ENCODE data around the gene STPG2. TPM values are rescaled to one million over a fixed set of nuclear protein-coding genes. Genes with fewer than 3 reads are reported as not detected.

STPG2 gene
- total RNA-seq, result under 1 TPM; 0.19 to 0.21 TPM

- Mint-ChIP-seq H3K4me1 (peaks cover 8% of the 10 kb centered on the region), H3K27me3 (no peaks in the 10 kb centered on the region), H3K9me3 (no peaks in the 10 kb centered on the region), H3K36me3 (ENCODE audit: low read depth) (no peaks in the 10 kb centered on the region), H3K4me3 (peak within 1 kb of the TSS; percentile 92), H3K27ac (peak within 1 kb of the TSS; percentile 95)
- peak; percentile 99 for ATAC-seq (replicated peaks)
Measured at GRCh38 chr4:98143001-98143899, at the start of gene STPG2. TSS of gene STPG2 (minus strand) at chr4:98143476.

DNA sequence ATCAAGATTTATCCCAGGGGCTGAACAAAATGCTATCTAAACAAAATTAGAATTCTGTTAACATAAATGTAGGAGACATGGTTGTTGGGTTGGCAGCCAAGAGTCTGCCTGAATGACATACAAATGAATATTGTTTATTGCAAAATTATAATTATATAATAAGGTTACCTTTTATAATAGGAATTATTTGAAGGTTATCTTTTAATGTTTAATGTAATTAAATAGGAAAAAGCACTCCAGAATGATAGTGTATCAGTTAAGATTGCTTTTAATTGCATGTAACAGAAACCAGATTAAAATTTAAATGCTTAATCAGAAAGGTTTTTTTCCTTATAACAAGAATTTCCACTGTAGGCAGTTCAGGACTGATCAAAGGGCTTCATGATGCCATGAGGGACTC, 42.0 kb upstream of the STPG2 start:
- H3K4me1 Mint-ChIP-seq, result no peaks in the 10 kb centered on the region
- H3K4me3 Mint-ChIP-seq, result no peak overlapping the region
- no peaks in the 10 kb centered on the region for H3K9me3 Mint-ChIP-seq
- no peaks in the 10 kb centered on the region for H3K27me3 Mint-ChIP-seq
- no peak for ATAC-seq (replicated peaks)
- H3K36me3 Mint-ChIP-seq (ENCODE audit: low read depth), result no peaks in the 10 kb centered on the region
- no peak overlapping the region for H3K27ac Mint-ChIP-seq

GRCh38 chr4:98181809-98182208, 38.5 kb upstream of the STPG2 start:
- H3K27me3 Mint-ChIP-seq, result peaks cover 4% of the 10 kb centered on the region
- H3K4me3 Mint-ChIP-seq, result no peak overlapping the region
- no peaks in the 10 kb centered on the region for H3K4me1 Mint-ChIP-seq
- no peak overlapping the region for H3K27ac Mint-ChIP-seq
- H3K36me3 Mint-ChIP-seq (ENCODE audit: low read depth), result no peaks in the 10 kb centered on the region
- no peak for ATAC-seq (replicated peaks)
- no peaks in the 10 kb centered on the region for H3K9me3 Mint-ChIP-seq

GRCh38 chr4:98179951-98180350, 36.7 kb upstream of the STPG2 start:
- Mint-ChIP-seq H3K4me1 (no peaks in the 10 kb centered on the region), H3K9me3 (no peaks in the 10 kb centered on the region), H3K4me3 (no peak overlapping the region), H3K27ac (no peak overlapping the region), H3K36me3 (ENCODE audit: low read depth) (no peaks in the 10 kb centered on the region), H3K27me3 (peaks cover 4% of the 10 kb centered on the region)
- ATAC-seq (replicated peaks), result no peak

GRCh38 chr4:98176531-98176930, 33.3 kb upstream of the STPG2 start:
- no peak overlapping the region for H3K4me3 Mint-ChIP-seq
- H3K9me3 Mint-ChIP-seq, result no peaks in the 10 kb centered on the region
- H3K27me3 Mint-ChIP-seq, result peaks cover 4% of the 10 kb centered on the region
- no peak for ATAC-seq (replicated peaks)
- no peaks in the 10 kb centered on the region for H3K4me1 Mint-ChIP-seq
- H3K27ac Mint-ChIP-seq, result no peak overlapping the region
- H3K36me3 Mint-ChIP-seq (ENCODE audit: low read depth), result no peaks in the 10 kb centered on the region

- H3K27me3 Mint-ChIP-seq, result no peaks in the 10 kb centered on the region
- ATAC-seq (replicated peaks), result no peak
- H3K4me3 Mint-ChIP-seq, result no peak overlapping the region
- no peaks in the 10 kb centered on the region for H3K9me3 Mint-ChIP-seq
- no peaks in the 10 kb centered on the region for H3K36me3 Mint-ChIP-seq (ENCODE audit: low read depth)
- H3K27ac Mint-ChIP-seq, result no peak overlapping the region
- no peaks in the 10 kb centered on the region for H3K4me1 Mint-ChIP-seq
Measured at GRCh38 chr4:98170035-98170434, 26.8 kb upstream of the STPG2 start.

DNA sequence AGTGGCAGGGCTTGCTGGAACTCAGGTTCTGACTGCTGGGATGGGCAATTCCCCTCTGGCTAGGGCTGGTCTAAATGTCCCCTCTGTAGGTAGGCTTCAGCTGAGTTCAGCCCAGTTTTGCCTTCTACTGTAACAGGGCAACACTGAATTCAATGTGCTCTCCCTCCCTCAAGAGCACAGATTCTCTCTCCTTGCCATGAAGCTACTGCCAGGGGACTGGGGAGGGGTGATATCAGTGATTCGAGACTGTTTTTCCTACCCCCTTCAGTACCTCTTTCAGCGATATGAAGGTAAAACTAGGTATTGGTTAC, 23.4 kb upstream of the STPG2 start:
- Mint-ChIP-seq H3K27me3 (no peaks in the 10 kb centered on the region), H3K4me3 (no peak overlapping the region), H3K27ac (no peak overlapping the region), H3K36me3 (ENCODE audit: low read depth) (no peaks in the 10 kb centered on the region), H3K9me3 (no peaks in the 10 kb centered on the region), H3K4me1 (no peaks in the 10 kb centered on the region)
- no peak for ATAC-seq (replicated peaks)

GRCh38 chr4:98166025-98166730, 22.9 kb upstream of the STPG2 start:
- Mint-ChIP-seq H3K27me3 (no peaks in the 10 kb centered on the region), H3K36me3 (ENCODE audit: low read depth) (no peaks in the 10 kb centered on the region), H3K9me3 (no peaks in the 10 kb centered on the region), H3K27ac (no peak overlapping the region), H3K4me3 (no peak overlapping the region), H3K4me1 (no peaks in the 10 kb centered on the region)
- no peak for ATAC-seq (replicated peaks)

DNA sequence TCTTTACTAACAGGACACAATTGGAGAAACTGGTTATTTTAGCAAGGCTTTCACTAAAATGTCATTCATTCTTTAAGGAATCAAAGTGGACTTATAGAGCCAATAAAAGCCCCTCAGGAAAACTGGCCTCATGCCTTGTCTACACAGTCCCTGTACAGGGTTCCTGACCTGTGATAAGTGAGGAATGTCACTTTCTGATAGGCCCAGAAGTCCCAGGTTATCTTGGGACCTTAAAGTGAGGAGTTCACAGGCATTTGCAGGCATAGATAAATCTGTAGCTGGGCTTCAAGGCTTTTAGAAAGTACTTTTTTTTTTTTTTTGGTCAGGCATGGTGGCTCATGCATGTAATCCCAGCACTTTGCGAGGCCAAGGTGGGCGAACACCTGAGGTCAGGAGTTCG, 19.4 kb upstream of the STPG2 start:
- no peak overlapping the region for H3K27ac Mint-ChIP-seq
- no peaks in the 10 kb centered on the region for H3K36me3 Mint-ChIP-seq (ENCODE audit: low read depth)
- no peaks in the 10 kb centered on the region for H3K9me3 Mint-ChIP-seq
- no peaks in the 10 kb centered on the region for H3K4me1 Mint-ChIP-seq
- H3K4me3 Mint-ChIP-seq, result no peak overlapping the region
- H3K27me3 Mint-ChIP-seq, result no peaks in the 10 kb centered on the region
- no peak for ATAC-seq (replicated peaks)

DNA sequence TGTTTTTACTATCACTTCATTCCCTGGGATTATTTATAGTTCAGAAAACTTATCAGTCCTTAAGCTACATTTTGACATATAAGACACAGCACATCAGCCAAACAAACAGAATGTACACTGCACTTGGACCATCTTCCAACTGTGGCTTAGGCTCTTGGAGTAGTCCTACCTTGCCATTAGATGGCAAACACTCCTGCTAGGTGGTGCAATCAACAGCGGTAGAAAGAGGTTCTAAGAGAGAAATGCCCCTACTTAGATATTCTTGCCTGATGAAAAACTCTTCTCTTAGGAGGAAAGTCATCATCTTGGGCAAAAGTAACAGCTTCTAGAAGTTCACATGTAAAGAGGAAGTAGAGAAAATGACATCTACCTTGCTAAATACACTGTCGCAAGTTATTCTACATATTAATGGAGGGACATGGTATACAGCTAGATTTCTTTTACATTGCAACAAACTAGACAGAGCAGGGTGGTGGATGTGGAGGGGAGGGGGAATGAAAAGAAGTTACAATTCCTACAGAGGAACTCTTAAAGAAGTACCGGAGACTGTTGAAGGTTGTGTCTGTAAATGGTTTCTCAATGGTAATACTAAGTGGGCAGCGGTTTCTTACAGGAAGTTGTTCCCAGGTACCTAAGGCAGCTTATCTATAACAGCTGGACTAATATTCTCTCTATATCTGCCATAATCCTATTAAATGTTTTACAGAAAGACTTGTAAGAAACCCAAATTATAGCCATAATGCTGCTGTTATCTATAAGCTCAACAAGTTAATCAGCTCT, 8.1 kb upstream of the STPG2 start:
- Mint-ChIP-seq H3K27ac (no peak overlapping the region), H3K36me3 (ENCODE audit: low read depth) (no peaks in the 10 kb centered on the region), H3K4me1 (no peaks in the 10 kb centered on the region), H3K9me3 (no peaks in the 10 kb centered on the region), H3K4me3 (no peak overlapping the region), H3K27me3 (no peaks in the 10 kb centered on the region)
- no peak for ATAC-seq (replicated peaks)

DNA sequence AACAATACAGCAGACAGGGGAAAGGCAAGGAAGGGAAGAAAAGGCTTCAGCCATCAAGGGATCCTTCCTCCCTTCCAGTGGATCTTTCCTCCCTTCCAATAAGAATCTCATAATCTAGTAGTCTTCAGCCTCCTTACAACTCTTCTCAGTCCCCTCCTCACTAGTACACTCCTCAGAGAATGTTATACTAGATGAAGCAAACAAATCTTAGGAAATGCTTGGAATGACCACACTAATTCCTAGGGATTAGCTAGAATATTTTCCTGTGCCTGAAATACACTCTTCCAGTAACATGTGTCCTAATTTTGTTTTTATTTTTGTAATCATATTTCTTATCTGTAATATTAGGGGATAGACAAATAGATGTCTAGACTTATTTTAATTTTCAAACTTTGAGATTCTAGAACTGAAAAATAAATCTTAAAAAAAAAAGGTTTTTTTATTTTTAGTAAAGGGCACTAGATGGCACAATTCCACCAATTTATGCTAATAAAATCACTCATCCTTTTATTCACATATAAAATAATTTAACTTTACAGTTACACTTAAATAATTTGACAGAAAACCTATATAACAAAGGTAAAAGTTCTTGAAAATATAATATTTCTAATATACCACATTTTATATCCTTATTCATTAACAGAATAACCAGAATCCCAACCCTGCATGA, 7.0 kb upstream of the STPG2 start:
- Mint-ChIP-seq H3K36me3 (ENCODE audit: low read depth) (no peaks in the 10 kb centered on the region), H3K27me3 (no peaks in the 10 kb centered on the region), H3K4me3 (no peak overlapping the region), H3K9me3 (no peaks in the 10 kb centered on the region), H3K27ac (no peak overlapping the region), H3K4me1 (no peaks in the 10 kb centered on the region)
- no peak for ATAC-seq (replicated peaks)

- no peaks in the 10 kb centered on the region for H3K36me3 Mint-ChIP-seq (ENCODE audit: low read depth)
- no peaks in the 10 kb centered on the region for H3K9me3 Mint-ChIP-seq
- no peak overlapping the region for H3K27ac Mint-ChIP-seq
- H3K4me3 Mint-ChIP-seq, result no peak overlapping the region
- no peaks in the 10 kb centered on the region for H3K27me3 Mint-ChIP-seq
- ATAC-seq (replicated peaks), result no peak
- no peaks in the 10 kb centered on the region for H3K4me1 Mint-ChIP-seq
Measured at GRCh38 chr4:98148856-98149255, 5.6 kb upstream of the STPG2 start.

DNA sequence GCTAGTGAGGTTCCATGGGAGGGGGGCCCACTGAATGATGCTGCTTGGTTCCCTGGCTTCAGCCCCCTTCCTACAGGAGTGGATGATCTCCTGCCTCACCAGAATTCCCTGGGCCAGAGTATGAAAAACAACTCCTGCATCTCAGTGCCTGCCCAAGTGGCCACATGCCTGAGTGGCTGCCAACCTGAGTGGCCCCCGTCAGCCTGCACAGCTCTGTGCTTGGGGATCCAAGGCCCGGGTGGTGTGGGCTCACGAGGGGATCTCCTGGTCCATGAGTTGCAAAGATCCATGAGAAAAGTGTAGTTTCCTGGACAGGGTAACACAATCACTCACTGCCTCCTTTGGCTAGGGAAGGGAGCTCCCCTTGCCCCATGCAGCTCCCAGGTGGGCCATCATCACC, 17.1 kb downstream of the STPG2 start:
- H3K4me3 Mint-ChIP-seq, result no peak overlapping the region
- ATAC-seq (replicated peaks), result no peak

GRCh38 chr4:98125585-98125984, 17.7 kb downstream of the STPG2 start:
- Mint-ChIP-seq H3K4me1 (no peaks in the 10 kb centered on the region), H3K36me3 (ENCODE audit: low read depth) (no peaks in the 10 kb centered on the region), H3K4me3 (no peak overlapping the region), H3K9me3 (no peaks in the 10 kb centered on the region), H3K27me3 (peaks cover 3% of the 10 kb centered on the region), H3K27ac (no peak overlapping the region)
- no peak for ATAC-seq (replicated peaks)

More for the DNA sequence above, 17.1 kb downstream of the STPG2 start:
- no peaks in the 10 kb centered on the region for H3K9me3 Mint-ChIP-seq
- peaks cover 7% of the 10 kb centered on the region for H3K27me3 Mint-ChIP-seq
- no peaks in the 10 kb centered on the region for H3K4me1 Mint-ChIP-seq
- no peak overlapping the region for H3K27ac Mint-ChIP-seq
- no peaks in the 10 kb centered on the region for H3K36me3 Mint-ChIP-seq (ENCODE audit: low read depth)
